DMS114 treated with DMSO at 0.1 percent for 48 hours (cell line): ENCODE results near the gene ZNF175.
A peak's percentile ranks its signal among the peaks of the same experiment; 100 is the strongest.

Experiments used
- DNase-seq: peaks from one replicate; lab custom pipeline; 2025; ENCODE audit not compliant: unreplicated experiment; lab: John Stamatoyannopoulos, UW

The ZNF175 gene

DNA sequence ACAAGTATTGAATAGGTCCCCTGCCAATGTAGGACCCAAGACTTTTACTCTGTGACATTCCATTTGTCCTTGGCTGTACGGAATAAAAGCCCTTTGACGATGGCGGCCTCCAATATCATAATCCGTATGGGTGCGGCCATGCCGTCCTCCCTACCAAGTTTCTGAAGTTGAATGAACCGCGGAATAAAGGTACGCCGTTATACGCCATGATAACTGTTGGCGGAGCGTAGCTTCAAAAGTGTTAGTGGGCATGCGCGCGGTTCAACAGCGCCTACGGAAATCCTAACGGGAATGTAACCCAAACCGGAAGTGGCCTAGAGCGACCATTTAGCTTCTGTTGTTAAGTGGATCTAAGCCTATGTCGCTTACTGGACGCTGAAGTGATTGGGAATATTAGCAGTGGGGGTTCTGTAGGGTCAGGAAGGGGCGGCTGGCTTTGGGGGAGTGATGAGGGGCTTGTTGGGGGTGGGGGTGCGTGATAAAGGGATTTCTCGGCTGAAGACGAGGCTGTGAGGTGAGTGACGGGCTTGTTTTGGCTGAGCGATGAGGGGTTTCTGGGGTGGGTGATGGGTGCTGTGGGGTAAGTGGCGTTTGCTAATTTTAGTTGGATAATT is at the start of gene ZNF175:
ZNF175 (plus strand) TSS at position 322 of the 614 bp plus-strand sequence. CDS start 2,047 bp downstream, outside the sequence.
- DNase-seq = peak; percentile 97

DNA sequence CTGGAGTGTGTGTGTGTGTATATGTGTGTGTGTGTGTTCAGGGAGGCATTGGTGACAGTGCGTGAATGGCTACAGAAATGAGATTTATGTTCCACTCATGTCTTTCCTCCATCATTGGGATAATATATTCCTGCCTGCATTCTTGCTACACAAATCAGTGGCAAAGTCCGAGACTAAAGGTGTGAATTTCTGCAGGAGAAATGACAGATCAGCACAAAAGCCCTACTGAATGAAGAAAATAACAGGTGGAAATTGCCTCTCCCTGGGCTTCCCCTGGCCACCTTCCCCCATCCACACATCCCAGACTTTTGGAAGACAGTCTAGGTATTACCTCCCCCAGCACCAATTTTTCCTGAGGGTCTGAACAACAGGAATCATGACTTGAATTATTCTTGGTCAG is 49.7 kb upstream of the ZNF175 start:
- DNase-seq = no peak

DNA sequence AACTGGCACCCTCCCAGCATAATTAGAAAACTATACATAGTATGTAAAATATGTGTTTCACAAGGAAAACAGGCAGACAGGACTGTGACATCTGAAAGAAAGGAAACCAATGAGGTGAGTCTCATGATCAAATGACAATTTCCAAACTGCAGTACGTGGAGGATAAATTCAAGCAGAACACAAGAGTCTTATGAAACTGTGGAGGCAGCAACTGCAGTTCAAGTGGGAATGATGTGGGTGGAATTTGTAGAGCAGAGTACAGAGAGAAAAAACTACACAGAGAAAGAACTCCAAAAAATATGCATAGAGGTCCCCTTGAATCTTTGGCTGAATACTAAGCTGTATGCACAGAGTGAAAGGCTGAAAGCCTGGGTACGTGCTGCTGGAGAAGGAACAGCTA is 49.3 kb upstream of the ZNF175 start:
- DNase-seq = no peak

GRCh38 chr19:51524666-51525264 is 46.3 kb upstream of the ZNF175 start:
- no peak for DNase-seq

DNA sequence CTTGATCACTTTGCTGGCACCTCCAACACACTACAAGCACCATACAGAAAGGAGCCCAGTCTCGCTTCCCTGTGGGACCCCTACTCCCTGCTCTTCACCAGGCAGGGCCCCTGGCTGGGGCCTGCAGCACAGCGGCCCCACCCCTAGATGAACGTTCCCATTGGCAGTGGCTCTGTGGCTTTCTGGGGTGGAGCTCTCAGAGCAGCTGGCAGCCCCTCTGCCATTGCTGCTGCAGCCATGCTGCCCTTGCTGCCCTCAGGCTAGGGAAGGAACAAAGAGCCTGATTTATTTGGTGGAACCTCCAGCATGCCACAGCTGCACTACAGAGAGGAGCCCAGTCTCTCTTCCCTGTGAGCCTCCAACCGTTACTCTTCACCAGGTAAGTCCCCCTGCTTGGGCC is 45.4 kb upstream of the ZNF175 start:
- DNase-seq = no peak

DNA sequence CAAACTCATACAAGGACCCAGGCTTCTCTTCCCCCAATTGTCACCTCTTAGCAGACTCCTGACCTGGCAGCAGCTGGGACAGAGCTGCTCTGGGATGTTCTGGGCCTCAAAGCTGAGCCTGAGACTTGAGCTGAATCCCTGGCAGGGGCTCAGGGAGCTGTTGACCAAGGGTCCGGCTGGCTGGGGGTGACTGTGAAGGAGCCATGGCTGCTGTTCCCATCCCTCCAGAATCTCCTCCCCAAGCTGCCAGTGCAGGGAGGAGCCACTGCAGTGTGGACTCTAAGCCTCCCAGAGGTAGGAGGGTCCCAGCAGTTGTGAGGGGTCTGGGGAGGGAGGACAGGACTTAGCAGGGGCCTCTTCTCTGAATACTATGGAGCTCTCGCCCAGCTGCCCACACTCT is 41.8 kb upstream of the ZNF175 start:
- DNase-seq = no peak

DNA sequence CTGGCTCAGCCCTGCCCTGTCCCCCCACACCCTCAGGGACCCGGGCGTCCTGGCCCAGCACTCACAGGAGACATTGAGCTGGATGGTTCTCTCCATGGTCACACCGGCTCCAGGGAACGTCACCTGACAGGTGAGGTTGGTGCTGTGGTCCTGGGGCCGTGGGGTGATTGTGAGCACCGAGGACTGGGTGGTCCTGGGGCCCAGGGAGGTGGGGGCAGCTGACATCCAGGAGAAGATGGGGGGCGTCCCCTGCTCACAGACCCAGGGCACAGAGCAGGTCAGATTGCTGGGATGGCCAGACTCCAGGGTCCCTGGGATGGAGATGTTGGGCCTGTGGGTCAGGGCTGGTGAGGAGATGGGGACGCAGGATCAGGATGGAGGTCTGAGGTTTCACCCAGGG is 40.5 kb upstream of the ZNF175 start:
- DNase-seq = no peak

- no peak for DNase-seq
Observed at GRCh38 chr19:51531349-51532315, 39.5 kb upstream of the ZNF175 start, which contains the start of gene SIGLEC6. TSS of gene SIGLEC6 (minus strand) at chr19:51531670. CDS start at chr19:51531648, 22 bp downstream.

DNA sequence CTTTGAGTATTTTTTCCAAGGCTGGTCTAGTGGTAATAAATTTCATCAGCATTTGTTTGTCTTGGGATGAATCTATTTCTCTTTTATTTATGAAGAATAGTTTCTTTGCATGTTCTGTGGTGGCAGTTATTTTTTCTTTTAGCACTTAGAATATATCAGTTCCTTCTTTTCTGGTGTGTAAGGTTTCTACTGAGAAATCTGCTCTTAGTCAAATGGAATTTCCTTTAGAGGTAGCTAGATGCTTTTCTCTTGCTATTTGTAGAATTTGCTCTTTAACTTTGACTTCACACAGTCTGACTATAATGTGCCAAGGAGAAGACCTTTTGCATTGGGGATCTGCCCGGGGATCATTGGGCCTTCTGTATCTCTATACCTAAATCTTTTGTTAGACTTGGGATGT is 35.5 kb upstream of the ZNF175 start:
- no peak for DNase-seq

DNA sequence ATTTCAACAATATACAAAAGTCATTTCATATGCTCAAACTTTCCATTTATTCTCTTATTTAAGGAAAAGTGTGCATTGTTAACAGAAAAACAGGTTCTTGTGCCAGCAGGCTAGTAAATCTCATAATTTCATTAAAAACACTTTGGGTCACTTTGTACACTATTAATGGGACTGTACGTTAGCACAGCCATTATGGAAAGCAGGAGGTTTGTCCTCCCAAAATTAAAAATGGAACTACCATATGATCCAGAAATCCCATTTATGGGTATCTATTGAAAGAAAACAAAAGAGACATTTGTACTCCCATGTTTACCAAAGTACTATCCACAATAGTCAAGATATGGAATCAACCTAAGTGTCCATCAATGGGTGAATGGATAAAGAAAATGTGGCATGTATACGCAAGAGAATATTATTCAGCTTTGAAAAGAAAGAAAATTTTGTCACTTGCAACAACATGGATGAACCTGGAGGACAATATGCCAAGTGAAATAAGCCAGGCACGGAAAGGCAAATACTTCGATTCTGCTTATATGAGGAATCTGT is 31.2 kb upstream of the ZNF175 start:
- no peak for DNase-seq

DNA sequence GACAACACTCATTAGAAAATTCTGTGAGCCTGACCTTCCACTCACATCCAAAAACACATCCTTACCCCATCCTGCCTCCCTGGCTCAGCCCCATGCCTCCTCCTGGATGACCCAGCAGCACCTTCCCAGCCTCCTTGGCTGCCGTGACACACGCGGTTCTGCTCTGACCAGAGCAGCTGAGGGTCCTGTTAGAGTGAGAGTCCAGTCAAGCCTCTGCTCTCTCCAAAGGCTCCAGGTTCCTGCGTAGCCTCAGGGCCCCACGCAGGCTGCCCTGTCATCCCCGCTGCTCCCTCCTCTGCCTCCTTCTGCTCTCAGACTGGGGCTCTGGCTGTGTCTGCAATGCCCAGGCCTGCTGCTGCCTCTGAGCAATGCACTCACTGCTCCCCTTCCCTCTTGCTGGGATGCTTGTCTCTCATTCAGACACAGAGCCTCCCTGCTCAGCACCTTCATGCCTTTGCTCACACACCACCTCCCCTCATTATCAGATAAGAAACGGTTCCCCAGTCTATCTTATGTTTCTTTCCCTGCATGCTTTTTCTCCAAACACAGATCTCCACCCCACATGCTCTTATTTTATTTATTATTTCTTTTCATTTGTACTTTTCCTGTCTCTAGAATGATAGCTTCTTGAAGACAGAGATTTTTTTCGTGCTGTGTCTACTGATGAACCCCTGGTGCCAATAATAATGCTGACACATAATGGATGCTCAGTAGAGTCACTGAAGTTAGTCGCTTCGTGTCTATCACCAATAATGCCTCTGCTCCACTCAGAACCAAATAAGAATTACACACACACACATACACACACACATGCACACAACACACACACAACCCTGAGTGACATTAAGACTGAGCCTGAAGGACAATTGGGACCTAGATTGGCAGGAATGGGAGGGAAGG is 29.4 kb upstream of the ZNF175 start:
- no peak for DNase-seq

DNA sequence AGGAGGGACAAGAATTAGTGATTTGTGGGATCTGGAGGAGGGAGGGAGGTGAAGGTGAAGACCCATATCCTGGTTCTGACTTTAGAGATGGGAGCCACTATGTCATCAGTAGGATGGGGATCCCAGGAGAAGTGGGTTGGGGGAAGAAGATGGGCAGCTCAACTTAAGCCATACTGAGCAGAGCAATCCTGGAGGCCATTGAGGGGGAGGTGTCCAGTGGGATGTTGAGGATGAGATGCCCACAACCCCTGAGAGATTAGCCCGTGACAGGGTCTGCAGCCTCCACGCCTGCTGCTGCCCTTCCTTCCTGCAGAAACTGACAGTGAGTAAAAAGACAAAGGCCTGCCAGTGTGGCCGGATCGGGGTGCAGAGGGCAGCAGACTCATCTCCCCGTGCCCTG is 28.4 kb upstream of the ZNF175 start:
- DNase-seq = no peak

DNA sequence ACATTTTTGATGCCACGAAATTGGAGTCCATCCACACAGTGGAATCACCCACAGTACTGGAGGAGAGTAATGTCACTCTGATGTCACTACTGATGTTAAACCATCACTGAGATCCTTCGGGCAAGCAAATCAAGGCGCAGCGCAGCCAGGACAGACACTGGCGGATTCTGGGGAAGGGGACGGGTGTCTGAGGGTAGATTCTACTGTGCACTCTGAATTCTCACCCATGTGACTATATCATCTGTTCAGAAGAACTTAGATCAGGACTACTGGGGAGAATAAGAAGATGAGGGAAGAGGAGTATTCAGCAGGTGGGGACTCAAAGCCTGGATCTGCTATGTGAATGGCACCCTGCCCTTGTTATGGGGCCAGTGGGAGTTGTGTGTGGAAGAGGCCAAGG is 27.0 kb upstream of the ZNF175 start:
- DNase-seq = no peak

DNA sequence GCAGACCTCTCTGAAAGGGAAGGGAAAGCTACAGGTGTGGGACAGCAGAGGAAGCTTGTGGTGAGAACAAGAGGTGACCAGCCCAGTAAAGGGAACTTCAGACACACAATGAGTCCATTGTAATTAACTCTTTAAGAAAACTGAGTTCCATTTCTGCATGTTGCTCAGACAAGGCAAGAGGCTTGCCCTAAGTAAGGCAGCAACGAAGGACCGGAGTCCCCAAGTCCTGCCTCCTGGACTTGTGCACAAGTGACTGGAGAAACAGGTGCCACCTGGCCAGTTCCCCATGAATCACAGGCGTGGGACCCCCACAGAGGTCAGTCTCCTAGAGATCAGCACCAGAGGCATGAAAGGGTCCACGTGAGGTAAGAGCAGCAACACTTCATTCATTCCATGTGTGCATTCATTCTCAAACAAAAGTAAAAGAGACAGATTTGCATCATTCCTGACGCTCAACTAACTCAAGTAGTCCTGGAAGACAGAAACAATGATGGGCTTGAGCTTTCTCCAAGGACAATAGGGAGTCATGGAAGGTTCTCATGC is 24.9 kb upstream of the ZNF175 start:
- DNase-seq = no peak

- DNase-seq = no peak
Observed at GRCh38 chr19:51546650-51547396, 24.3 kb upstream of the ZNF175 start.

DNA sequence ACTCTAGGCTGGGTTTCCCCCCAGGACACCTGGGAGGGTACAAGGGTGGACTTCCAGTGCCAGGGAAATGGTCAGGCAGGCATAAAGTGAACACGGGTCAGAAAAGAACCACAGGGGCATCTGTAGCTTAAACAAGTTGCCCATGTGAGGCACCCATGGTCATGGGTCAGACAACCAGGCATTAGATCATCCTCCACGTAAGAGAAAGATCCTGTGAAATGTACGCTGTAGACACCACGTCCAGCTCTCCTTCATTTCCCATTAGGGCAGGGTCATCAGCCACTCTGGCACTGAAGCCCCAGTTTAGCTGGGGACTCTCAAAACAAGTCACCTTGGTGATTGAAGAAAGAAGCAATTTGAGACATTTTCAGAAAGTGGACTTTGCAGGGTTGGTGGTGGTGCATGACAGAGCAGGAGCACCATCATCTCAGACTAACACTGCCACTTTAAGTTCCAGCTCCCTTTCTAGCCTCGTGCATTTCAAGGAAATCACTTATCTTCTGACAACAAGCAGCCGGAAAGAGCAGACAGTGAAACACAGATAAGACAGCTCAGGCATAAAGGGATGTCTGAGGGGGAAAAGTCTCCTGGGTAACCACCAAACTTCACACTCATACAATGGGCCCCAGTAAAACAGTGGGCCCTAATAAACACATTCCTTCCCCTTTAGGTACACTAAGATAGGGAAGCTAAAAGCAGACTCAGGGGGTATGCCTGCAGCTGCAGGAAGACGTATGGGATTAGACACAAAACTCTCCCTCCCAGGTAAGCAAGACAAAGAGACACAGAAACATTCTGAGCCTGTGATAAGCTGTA is 23.5 kb upstream of the ZNF175 start:
- no peak for DNase-seq

DNA sequence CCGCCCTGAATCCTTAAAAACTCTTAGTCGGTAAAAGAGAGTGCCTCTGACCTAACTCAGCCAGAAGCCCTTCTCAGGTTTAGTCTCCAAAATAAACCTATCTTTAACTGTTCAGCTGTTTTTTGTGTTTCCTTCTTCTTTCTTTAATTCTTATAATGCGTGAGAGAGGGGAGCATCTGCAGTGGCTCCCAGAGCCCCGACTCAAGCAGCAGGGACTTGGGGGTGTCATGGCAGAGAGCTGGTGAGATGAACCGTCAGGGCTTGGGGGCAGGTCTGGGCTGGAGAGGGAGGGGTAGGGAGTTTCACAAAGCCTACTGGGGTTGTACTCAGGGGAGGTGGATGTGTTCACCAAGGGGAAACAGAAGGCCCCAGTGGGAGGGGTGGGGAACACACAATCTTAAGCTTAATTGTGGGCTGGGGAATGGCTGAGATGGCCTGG is 22.9 kb upstream of the ZNF175 start:
- DNase-seq = no peak

GRCh38 chr19:51548891-51549305 is 22.2 kb upstream of the ZNF175 start:
- DNase-seq = no peak
